ENCODE measurements around the gene ELF4.

The ELF4 gene

DNA sequence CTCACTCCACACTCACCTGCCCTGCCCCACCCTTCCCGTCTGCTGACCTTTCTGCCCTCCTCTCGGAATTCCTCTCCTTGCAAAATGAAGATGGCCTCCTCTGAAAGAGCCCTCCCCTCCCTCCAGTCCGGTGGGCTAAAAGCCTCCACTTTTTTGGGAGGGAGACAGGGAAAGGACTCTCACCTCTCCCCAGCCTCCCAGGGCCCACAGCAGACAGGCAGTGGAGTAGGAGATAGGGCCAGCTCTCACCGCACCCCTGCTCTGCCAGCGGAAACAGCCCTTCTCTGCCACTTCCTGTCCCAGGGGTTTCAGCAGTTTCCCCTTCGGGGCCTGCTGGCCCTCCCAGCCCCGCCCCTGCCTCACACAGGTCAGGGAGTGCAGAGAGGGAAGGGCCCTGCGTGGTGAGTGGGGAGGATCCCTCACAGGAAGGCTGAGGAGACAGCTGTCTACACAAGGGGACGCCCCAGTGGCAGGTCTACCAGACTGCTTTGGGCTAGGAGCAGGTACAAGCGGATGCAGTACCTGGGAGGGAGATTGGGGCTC, 18.2 kb downstream of the ELF4 start:
- Histone ChIP-seq H3K9me3 (ENCODE audit: severe bottlenecking) (no peaks in the 10 kb centered on the region), H3K4me1 (ENCODE audit: insufficient read depth, poor library complexity, severe bottlenecking) (no peaks in the 10 kb centered on the region), H3K27me3 (ENCODE audit: insufficient read depth, poor library complexity, severe bottlenecking) (no peaks in the 10 kb centered on the region), H3K27ac (ENCODE audit: poor library complexity, severe bottlenecking) (peak overlapping the region; percentile 4), H3K4me3 (ENCODE audit: severe bottlenecking) (no peak overlapping the region), H3K36me3 (ENCODE audit: low read depth) (no peaks in the 10 kb centered on the region)
- ATAC-seq (ENCODE audit: low read depth) (peak; percentile 50), DNase-seq (ENCODE audit: low spot score) (no peak)
- TF ChIP-seq, protein P1, sequence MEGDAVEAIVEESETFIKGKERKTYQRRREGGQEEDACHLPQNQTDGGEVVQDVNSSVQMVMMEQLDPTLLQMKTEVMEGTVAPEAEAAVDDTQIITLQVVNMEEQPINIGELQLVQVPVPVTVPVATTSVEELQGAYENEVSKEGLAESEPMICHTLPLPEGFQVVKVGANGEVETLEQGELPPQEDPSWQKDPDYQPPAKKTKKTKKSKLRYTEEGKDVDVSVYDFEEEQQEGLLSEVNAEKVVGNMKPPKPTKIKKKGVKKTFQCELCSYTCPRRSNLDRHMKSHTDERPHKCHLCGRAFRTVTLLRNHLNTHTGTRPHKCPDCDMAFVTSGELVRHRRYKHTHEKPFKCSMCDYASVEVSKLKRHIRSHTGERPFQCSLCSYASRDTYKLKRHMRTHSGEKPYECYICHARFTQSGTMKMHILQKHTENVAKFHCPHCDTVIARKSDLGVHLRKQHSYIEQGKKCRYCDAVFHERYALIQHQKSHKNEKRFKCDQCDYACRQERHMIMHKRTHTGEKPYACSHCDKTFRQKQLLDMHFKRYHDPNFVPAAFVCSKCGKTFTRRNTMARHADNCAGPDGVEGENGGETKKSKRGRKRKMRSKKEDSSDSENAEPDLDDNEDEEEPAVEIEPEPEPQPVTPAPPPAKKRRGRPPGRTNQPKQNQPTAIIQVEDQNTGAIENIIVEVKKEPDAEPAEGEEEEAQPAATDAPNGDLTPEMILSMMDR (IDR thresholded peaks at IDR 0.05; ENCODE audit: poor library complexity, severe bottlenecking): no peak

DNA sequence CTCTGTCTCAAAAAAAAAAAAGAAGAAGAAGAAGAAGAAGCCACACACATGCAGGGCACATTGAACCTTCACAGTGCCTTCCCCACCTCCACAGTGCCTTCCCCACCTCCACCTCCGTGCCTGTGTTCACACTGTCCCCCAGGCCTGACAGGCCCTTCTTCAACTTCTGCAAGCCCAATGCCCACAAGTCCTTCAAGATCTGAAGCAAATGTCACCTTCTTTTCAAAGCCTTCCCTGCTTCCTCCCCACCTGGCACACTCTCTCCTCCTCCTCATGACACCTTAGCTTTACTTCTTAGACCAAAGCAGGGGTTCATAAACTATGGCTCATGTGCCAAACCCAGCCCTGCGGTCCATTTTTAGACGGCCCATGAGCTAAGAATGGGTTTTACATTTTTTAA, 19.9 kb downstream of the ELF4 start:
- TF ChIP-seq, protein P1 (IDR thresholded peaks at IDR 0.05; ENCODE audit: poor library complexity, severe bottlenecking): no peak
- no peaks in the 10 kb centered on the region for H3K9me3 ChIP-seq (ENCODE audit: severe bottlenecking)
- H3K4me3 ChIP-seq (ENCODE audit: severe bottlenecking): no peak overlapping the region
- DNase-seq (ENCODE audit: low spot score) (no peak), ATAC-seq (ENCODE audit: low read depth) (no peak)
- H3K27ac ChIP-seq (ENCODE audit: poor library complexity, severe bottlenecking): no peak overlapping the region
- no peaks in the 10 kb centered on the region for H3K27me3 ChIP-seq (ENCODE audit: insufficient read depth, poor library complexity, severe bottlenecking)
- no peaks in the 10 kb centered on the region for H3K4me1 ChIP-seq (ENCODE audit: insufficient read depth, poor library complexity, severe bottlenecking)
- H3K36me3 ChIP-seq (ENCODE audit: low read depth): no peaks in the 10 kb centered on the region

DNA sequence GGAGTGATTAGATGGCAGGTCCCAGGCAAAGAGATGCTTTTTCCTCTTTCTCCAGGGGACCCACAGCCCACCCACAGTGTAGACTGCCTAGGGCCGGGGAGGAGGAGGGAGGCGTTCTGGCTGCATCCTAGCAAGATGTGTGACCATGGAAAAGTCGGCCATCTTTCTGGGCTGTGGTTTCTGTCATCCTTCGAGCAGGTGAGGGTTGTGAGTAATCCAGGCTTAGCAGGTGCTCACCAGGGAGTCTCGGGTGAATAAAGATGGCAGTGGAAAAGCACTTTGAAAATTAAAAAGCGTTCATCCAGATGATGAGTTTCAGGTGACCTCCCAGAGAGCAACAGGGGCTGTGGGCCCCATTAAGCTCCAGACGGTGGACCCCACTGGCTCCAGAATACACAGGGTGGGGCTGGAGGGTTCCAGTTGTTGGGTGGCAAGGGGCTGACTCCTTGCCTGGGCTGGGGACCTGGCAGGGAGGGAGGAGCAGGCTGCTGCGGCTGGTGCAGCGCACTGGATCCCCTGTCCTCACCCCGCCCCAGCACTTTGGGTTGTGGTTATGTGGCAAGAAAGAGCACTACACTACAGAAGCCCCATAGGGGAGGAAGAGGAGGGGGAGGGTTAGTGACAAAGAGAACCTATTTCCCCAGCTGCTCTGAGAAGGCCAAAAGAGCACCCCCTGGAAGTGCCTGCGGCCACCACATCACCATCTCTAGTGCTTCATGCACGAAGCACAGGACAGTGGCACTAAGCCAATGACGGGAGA, 23.7 kb downstream of the ELF4 start:
- DNase-seq (ENCODE audit: low spot score): no peak
- H3K4me1 ChIP-seq (ENCODE audit: insufficient read depth, poor library complexity, severe bottlenecking): no peaks in the 10 kb centered on the region
- no peaks in the 10 kb centered on the region for H3K27me3 ChIP-seq (ENCODE audit: insufficient read depth, poor library complexity, severe bottlenecking)
- ATAC-seq (ENCODE audit: low read depth): no peak
- no peaks in the 10 kb centered on the region for H3K36me3 ChIP-seq (ENCODE audit: low read depth)
- no peaks in the 10 kb centered on the region for H3K9me3 ChIP-seq (ENCODE audit: severe bottlenecking)
- H3K4me3 ChIP-seq (ENCODE audit: severe bottlenecking): no peak overlapping the region
- no peak overlapping the region for H3K27ac ChIP-seq (ENCODE audit: poor library complexity, severe bottlenecking)
- TF ChIP-seq, protein P1 (IDR thresholded peaks at IDR 0.05; ENCODE audit: poor library complexity, severe bottlenecking): no peak

GRCh38 chrX:130085551-130086446, 24.5 kb downstream of the ELF4 start:
- no peaks in the 10 kb centered on the region for H3K9me3 ChIP-seq (ENCODE audit: severe bottlenecking)

More at GRCh38 chrX:130085551-130086446, 24.5 kb downstream of the ELF4 start:
- TF ChIP-seq, protein P1 (IDR thresholded peaks at IDR 0.05; ENCODE audit: poor library complexity, severe bottlenecking): no peak
- Histone ChIP-seq H3K4me1 (ENCODE audit: insufficient read depth, poor library complexity, severe bottlenecking) (no peaks in the 10 kb centered on the region), H3K4me3 (ENCODE audit: severe bottlenecking) (no peak overlapping the region), H3K27ac (ENCODE audit: poor library complexity, severe bottlenecking) (no peak overlapping the region), H3K27me3 (ENCODE audit: insufficient read depth, poor library complexity, severe bottlenecking) (no peaks in the 10 kb centered on the region), H3K36me3 (ENCODE audit: low read depth) (no peaks in the 10 kb centered on the region)
- ATAC-seq (ENCODE audit: low read depth) (no peak), DNase-seq (ENCODE audit: low spot score) (no peak)

Measured in RWPE2 (cell line).